ENCODE data around the gene MALT1.

The MALT1 gene

GRCh38 chr18:58777471-58777870 is 106.2 kb downstream of the MALT1 start:
- TF ChIP-seq CTCF (conservative IDR thresholded peaks at IDR 0.05; ENCODE audit: low read depth), result no peak
- no peak for DNase-seq (ENCODE audit: low spot score)
- POLR2A ChIA-PET (ENCODE audit: low non-redundant PET), result no interaction called here
- CTCF ChIA-PET, result no interaction called here
- H3K27ac ChIP-seq, result no peak overlapping the region

GRCh38 chr18:58779529-58779928 is 108.3 kb downstream of the MALT1 start:
- no peak for TF ChIP-seq CTCF (conservative IDR thresholded peaks at IDR 0.05; ENCODE audit: low read depth)
- no peak for DNase-seq (ENCODE audit: low spot score)
- H3K27ac ChIP-seq, result no peak overlapping the region
- ChIA-PET POLR2A (ENCODE audit: low non-redundant PET) (no interaction called here), CTCF (no interaction called here)

- no peak for TF ChIP-seq CTCF (conservative IDR thresholded peaks at IDR 0.05; ENCODE audit: low read depth)
- no peak overlapping the region for H3K27ac ChIP-seq
- CTCF ChIA-PET, result no interaction called here
- no peak for DNase-seq (ENCODE audit: low spot score)
- POLR2A ChIA-PET (ENCODE audit: low non-redundant PET), result no interaction called here
Observed at GRCh38 chr18:58780045-58780444, 108.8 kb downstream of the MALT1 start.

- ChIA-PET POLR2A (ENCODE audit: low non-redundant PET) (no interaction called here), CTCF (interaction anchor here (0.7 to 0.8 kb wide), 2 partner anchors 364 to 432 kb away, joined by 3 to 4 read pairs; no protein-coding TSS in a partner anchor)
- peak; percentile 47 for DNase-seq (ENCODE audit: low spot score)
- H3K27ac ChIP-seq, result peak overlapping the region; percentile 53
- peak; percentile 88 for TF ChIP-seq CTCF (conservative IDR thresholded peaks at IDR 0.05; ENCODE audit: low read depth)
Observed at GRCh38 chr18:58781627-58782194, 110.4 kb downstream of the MALT1 start.

- no peak for DNase-seq (ENCODE audit: low spot score)
- ChIA-PET CTCF (interaction anchor here (1.7 kb wide), 1 partner anchor 21 kb away, joined by 4 read pairs; no protein-coding TSS in a partner anchor), POLR2A (ENCODE audit: low non-redundant PET) (interaction anchor here (1.0 kb wide), 1 partner anchor 83 kb away, joined by 3 read pairs; no protein-coding TSS in a partner anchor)
- TF ChIP-seq CTCF (conservative IDR thresholded peaks at IDR 0.05; ENCODE audit: low read depth), result no peak
- peak overlapping the region; percentile 98 for H3K27ac ChIP-seq
Observed at GRCh38 chr18:58784601-58785137, 113.4 kb downstream of the MALT1 start.

- peak overlapping the region; percentile 98 for H3K27ac ChIP-seq
- POLR2A ChIA-PET (ENCODE audit: low non-redundant PET), result interaction anchor here (1.0 kb wide), 1 partner anchor 82 kb away, joined by 3 read pairs; no protein-coding TSS in a partner anchor
- peak; percentile 80 for DNase-seq (ENCODE audit: low spot score)
- CTCF ChIA-PET, result interaction anchor here (0.6 to 1.7 kb wide), 2 partner anchors 21 to 80 kb away, joined by 3 to 4 read pairs; partner anchors contain the start of gene ZNF532
- TF ChIP-seq CTCF (conservative IDR thresholded peaks at IDR 0.05; ENCODE audit: low read depth), result no peak
Observed at GRCh38 chr18:58785171-58785805, 114.0 kb downstream of the MALT1 start.
